GM18502 (cell line): ENCODE results near the gene DEFB132.
A peak's percentile ranks its signal among the peaks of the same experiment; 100 is the strongest.

Source experiments
- ATAC-seq: cut with Tn5 transposase; IDR thresholded peaks from one replicate; pipeline ENCODE4 v1.9.1; 2021; ENCODE audit warnings: mild to moderate bottlenecking; ENCODE audit not compliant: unreplicated experiment, poor library complexity

Gene DEFB132

DNA sequence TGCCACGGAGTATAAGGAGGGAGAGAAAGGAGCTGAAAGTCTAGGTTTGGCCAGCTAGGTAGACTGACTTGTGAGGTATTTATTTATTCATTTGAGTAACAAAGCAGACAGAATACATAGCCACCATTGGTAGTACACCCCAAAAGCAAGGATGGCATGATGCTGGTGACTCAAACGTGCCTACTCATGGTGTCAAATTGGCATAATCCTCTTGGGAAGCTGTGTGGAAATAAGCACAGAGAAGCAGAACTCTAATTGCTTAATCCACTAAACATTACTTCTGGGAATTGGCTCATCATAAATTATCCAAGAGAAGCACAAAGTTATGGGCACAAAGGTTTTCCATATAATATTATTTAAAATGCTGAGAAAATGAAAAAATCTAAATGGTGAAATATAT, 2.5 kb downstream of the DEFB132 start:
- ATAC-seq: no peak

DNA sequence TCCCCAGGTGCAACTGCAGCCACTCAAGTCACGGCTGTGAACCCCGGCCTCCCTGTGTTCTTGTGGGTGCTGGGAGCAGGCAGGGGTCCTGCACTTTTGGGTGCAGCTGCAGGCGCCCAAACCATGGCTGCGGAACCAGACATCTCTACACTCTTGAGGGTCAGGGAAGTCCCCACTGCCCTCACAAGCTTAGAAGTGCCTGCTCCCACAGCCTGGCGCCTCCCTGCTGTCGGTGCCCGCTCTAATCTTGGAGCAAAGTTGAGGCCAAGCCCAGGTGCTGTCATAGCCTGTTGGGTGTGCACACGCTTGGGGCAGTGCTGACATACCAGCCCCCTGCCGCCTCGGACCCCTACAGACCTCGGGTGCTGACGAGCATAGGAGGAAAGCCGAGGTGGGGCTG, 6.2 kb downstream of the DEFB132 start:
- no peak for ATAC-seq

DNA sequence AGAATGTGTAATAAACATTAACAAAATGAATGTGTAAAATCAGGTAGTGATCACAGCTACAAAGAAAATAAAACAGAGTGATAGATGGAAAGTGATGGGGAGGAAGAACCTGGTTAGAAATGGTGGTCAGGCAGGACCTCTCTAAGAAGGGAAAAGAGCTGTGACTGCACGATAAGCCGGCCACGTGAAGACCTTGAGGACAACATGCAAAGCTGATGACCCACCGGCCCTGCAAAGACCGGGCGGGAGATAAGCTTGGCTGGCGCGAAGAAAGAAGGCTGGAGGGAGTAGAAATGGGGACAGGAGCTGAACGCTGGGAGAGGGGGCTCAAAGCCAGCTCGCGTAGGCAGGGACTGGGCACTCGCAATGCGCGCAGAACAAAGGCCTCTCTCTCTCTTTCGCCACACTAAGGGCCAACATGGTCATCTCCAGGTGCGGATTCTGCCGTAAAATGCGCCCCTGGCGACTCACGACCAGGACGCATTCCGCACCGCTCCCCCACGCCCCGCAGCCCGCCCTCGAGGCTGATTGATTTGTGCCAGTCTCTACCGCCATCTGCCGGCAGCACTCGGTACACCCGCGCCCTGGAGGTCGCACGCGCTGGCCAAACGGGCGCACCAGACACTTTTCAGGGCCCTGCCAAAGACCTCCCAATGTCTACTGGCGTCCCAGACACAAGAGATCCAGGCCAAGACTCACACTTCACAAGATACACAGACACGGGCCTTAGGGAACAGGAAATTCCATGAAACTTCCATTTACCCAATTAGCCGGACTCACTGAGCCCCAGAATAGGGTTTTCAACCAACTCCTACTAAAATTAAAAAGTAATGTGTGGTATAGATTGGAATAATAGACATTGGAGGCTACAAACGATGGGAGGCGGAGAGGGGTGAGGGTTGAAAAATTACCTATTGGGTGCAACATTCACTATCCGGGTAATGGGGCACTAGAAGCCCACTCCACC, 9.4 kb downstream of the DEFB132 start:
- ATAC-seq: peak; percentile 95

DNA sequence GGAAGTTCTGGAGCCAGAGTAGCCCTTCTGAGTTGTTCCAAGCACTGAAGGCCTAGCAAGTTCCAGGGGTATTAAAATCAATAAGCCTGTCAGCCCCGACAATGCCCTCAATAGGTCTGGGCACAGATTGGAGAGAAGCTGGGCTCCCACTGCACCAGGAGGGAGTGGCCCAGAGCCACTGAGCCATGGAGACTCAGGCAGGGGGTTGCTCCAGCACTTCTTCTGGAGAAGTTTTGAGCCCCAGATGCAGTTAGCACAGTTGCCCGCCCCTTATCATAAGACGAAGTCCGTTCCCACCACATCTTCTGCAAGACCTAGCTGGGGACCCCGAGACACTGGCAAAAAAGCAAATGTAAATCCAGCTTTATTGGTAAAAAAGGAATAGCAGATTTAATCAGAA, 13.0 kb downstream of the DEFB132 start:
- ATAC-seq: no peak

DNA sequence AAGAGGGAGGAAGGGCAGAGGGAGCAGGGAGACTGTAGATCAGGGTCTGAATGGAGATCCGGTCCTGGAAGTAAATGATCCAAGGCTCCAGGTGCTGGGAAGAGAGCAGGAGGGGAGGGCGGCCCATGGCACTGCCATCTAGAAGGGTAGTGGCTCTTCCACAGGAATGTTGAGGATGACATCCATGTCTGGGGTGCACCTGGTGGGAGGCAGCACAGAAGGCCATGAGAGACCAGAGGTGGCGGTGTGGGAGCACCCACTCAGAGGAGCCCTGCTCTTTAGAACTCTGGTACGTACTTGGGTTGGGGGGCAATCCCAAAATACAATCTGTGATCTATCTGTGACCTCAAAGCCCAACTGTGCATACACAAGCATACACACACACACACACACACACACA, 13.5 kb downstream of the DEFB132 start:
- no peak for ATAC-seq

DNA sequence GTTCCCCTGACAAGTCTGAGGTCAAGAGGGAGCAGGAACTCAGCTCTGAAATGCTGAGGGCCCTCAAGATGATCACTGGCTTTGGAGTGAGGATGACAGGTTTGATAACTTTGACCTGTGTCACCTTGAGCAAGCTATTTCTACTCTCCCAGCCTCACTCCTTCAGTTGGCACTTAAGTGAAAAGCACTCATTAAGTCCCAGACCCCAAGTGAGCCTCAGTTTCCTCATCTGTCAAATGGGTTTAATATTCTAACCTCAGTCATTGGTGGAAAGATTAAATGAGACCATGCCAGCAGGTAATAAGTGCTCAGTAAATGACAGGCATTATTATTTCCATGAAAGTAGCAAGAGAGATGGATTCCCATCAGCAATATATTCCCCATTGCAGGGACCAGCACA, 14.0 kb downstream of the DEFB132 start:
- no peak for ATAC-seq

DNA sequence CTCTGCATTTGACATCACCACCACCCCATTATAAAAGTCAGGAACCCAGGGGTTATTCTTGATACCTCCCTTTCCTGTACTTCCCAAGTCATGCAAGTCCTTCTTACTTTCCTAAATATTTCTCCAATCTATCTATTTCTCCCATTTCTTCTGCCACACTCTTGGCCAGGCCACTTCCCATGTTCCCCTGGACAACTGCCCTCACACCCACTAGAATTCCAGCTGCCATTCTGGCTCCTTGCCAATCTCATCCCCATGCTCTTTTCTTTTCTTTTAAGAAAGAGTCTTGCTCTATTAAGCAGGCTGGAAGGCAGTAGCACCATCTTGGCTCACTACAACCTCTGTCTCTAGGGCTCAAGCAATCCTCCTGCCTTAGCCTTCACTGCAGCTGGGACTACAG, 15.2 kb downstream of the DEFB132 start:
- ATAC-seq: no peak

DNA sequence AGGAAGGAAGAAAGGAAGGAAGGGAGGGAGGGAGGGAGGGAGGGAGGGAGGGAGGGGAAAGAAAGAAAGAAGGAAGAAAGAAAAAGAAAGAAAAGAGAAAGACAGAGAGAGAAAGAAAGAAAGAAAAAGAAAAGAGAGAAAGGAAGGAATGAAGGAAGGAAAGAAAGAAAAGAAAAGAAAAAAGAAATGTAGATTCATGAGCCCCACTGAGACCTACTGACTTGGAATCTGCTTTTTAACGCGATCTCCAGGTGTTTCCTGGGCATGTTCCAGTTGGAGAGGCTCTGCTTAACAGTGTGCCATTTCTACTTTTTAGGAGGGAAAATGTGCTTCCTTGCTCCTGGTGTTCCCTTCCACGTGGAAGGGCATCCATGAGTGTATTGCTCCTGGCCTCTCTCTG, 16.4 kb downstream of the DEFB132 start:
- ATAC-seq: no peak

DNA sequence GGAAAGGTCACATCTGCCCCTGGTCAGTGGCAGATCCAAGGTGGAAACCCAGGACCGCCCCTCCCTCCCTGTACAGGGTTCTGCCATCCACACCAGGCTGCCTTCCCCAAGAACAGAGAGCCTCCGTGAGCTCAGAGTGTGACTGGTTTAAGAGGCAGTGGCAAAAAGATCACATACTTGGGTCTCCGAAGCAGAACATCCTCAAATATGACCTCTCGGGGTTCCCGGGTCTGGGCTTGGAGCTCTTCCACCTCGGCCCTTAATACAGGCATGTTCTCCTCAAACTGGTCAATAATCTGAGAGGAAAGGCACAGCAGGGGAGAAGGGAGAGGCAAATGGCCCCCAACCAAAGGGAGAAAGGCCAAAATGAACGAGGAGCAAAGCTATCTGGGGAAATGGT, 18.3 kb downstream of the DEFB132 start:
- no peak for ATAC-seq

DNA sequence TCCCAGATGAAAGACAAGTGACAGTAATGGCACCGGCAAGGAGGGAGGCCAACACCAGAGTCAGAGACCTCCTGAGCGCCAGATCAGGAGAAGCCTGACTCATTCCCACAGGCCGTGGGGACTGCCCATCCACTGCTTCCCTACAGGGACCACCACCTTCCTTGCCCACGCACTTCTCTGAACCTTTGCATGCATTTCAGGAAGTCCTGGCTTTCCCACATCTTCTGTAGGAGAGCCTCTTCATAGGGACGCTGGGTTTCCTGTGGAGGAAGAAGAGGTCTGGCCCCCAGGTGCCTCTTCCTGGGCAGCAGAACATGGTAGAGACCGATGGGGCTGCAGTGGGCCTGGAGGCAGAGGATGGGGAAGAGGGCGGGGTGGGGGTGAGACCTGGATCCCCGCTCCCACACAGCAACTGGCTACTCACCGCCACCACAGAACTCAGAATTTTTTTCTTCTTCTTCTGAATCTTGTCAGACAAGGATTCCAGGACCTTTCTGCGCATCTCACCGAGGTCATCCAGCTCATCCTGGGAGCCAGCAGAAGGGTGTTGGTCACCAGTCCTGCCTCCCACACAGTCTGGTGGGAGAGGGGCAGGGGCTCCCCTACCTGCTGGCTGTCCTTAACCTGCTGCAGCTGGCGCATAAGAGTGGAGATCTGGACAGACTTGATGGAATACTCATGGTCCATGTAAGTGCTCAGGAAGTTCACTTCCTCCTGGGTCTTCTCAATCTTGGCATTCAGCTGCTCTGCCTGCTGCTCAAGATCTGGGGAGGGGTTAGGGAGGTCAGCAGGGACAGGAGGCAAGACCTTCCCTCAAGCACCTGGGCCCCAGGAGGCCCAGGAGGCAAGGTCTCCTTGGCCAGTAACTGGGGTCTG, 19.3 kb downstream of the DEFB132 start:
- ATAC-seq: no peak

DNA sequence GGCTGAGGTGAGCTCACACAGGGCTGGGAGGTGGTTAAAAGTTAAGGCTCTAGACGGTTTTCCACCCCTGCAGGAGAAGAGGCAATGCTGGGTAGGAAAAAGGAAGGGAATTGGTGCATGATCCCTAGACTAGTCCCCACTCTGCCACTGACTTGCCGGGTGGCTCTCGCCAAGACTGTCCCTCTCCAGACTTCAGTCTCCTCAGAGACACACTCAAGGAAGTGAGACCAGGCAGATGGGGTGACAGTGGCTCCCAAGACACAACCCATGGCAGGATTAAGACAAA, 19.9 kb downstream of the DEFB132 start:
- no peak for ATAC-seq

DNA sequence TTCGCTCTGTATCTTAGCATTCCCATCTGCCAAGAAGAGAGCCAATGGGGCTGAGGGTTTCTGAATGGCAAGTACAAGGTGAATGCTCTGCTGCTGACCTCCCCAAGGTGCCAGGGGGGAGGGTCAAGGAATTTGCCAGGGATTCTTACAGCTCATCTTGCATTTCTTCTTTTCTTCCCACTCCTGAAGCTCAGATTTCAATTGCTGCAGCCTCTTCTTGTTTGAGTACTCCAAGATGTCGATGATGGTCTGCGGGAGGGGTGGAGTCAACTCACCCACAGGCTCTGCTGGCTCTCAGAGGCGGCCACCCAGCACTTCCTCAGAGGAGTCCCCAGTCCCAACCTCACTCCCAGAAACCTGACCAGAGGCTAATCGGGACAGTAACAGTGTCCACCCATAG, 20.7 kb downstream of the DEFB132 start:
- ATAC-seq: no peak

DNA sequence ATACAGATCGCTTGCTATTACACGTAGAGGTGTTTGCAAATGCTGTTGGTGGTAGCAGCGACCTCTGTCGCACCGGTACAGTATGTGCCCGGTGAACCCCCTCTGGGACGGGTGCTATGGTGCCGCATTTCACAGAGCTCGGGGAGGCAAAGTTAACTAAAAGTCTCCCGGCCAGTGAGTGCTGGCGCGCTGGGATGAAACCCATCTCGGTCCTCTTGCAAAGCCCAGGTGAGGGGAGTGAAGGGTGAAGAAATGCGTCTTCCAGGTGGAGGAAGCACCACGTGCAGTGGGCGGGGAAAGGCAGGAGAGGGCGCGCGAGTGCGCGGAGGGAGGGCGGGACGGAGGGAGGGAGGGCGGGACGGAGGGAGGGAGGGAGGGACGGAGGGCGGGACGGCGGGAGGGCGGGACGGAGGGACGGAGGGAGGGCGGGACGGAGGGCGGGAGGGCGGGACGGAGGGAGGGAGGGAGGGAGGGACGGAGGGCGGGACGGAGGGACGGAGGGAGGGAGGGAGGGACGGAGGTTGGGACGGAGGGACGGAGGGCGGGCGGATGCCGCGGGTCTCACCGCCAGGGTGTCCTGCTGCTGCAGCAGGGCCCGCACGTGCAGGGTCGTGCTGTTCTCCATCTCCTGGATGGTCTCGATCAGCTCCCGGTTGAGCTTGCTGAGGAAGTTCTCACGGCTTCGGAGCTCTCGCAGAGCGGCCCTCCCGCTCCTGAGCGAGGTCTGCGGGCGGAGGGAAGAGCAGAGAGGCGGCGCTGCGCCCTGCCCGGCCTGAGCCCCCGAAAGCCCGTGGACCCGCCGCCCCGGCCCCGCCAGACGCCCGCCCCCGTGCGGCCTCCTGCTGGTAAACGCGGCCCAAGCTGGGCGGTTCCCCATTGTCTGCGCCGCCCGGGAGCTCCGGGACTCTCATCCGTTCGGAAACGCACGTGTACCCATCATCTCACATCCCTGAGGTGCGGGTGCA, 21.4 kb downstream of the DEFB132 start:
- no peak for ATAC-seq

DNA sequence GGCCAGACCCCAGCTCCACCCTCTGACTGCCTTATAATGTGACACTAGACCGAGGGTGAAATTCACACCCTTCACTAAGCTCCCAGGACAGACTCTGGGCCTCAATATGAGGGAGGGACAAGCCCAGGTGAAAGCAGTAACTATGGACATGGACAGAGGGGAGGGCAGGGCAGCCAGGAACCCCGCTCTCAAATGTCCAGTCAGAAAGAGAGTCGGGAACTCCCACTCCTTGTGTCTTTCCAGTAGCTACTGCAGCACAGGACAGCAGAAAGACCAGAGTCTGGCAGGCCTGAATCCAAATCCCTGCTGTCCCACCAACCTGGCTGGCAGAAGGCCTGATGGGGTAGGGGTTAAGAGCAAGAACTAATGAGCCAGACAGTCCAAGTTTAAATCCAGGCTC, 26.6 kb downstream of the DEFB132 start:
- no peak for ATAC-seq

DNA sequence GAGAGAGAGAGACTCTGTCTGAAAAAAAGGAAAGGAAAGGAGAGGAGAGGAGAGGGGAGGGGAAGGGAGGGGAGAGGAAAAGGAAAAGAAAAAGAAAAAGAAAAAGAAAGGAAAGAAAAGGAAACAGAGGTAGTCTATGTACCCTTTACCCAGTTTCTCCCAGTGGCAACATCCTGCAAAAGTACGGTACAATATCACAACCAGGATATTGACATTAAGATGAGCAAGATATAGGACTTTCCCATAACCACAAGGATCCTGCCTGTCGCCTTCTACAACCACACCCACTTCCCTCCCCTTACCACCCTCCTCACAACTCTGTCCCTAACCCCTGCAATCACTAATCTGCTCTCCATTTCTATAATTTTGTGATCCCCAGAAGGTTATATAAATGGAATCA, 29.0 kb downstream of the DEFB132 start:
- ATAC-seq: no peak

DNA sequence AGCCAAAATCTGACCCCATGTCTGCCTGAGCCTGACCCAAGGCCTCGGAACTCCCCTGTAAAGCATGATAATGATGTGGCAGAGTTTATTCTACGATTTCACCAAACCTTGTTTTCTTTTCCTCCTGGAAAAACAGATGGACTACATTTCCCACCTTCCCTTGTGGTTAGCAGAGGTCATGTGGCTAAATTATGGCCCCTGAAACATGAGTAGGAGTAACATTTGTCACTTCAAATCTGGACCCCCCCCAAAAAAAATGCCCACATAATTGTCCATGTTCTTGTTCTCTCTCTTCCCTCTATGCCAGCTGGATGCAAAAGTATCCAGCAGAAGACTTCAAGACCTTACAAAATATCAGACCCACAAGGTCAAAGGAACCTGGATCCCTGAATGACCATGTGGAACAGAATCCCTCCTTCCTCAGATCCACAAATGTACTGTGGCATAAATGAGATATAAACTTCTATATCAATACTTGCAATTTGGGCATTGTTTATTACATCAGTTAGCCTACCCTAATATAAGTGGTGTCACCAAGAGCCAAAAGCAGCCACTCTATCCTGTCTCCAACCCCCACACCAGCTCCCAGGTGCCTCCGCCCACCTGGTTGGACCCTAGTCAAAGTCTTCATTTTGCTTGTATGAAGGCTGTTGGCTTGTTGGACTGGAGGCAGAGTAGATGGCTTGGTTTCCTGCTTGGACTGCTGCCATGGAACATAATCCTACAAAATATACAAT, 31.6 kb downstream of the DEFB132 start:
- no peak for ATAC-seq

DNA sequence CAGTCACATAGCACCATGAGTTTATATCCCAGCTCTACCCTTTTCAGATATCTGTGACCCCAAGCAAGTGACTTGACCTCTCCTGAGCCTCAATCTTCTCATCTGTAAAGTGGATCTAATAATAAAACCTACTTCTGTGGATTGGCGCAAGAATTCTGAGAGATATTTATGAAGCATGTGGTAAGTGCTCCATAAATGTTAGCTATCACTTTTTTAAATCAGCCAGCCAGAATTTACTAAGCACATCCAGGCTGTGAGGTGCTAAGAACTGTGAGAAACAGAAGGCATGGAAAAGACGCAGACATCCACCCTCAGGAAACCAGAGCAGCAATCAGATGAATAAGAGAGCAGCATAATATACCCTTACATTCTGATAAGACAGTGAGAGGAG, 32.2 kb downstream of the DEFB132 start:
- ATAC-seq: no peak

DNA sequence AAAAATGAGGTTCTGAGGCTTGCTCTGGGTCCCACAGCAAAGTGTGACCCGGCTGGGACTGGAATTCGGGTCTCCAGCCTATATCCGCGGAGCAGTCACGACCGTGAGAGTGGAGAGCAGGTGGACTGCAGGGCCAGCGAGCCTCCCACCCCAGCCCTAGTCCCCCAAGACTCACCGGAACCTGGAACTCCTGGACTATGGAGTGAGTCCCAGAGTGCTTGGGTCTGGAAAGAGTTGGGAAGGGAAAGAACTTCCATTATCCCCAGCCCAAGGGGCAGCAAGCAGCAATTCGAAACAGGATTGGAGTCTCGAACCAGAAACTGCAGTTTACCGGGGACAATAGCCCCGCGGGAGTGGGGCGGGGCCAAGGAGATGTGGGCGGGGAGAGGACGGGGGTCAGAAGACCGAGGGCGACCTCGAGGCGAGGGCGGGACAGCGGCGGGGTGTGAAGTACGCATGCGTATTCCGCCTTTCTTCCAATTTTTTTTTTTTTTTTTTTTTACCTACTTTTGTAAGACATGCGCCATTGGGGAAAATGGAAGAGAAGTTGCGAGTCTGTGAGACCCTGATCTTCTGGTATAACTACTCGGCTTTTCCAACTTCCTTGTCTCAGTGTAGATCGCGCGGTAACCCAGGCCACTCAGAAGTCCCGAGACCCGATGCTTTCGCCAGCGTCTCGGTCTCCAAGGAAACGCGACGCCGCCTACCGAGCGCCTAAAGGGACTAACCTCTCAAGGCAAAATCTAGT, 32.7 kb downstream of the DEFB132 start, which contains the start of gene C20orf96:
Gene C20orf96 (minus strand): TSS at position 667 of the 748 bp plus-strand sequence. CDS start 140 bp downstream, at position 527.
- peak; percentile 91 for ATAC-seq

DNA sequence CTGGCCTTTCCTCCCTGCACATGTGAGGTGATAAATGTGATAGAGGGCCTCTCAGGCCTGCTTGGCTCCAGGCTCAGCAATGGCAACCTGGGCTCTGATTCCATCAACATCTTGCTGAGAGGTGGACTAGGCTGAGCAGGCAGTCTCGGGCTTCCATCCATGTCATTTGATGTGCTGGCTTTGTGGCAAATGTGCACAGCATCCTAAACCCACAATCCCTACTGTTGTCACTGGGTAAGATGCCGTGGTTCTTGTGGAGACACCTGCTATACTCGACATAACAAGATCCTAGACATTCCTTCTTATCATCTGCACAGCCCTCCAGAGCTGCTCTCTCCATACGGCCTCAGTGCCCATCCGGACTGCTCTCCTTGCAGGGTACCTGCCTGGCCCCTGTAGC, 37.1 kb downstream of the DEFB132 start:
- no peak for ATAC-seq
